GM12801 (cell line): ENCODE data around the gene NTM.

ENCODE experiments used
- TF ChIP-seq, protein P1 (sequence below): IDR thresholded peaks from one replicate; pipeline ENCODE4 v1.5.1; 2011; ENCODE audit warnings: control low read depth; ENCODE audit not compliant: insufficient read length; ENCODE audit errors: extremely low read depth

The NTM gene

GRCh38 chr11:132231656-132232347, 861.4 kb downstream of the NTM start:
- TF ChIP-seq, protein P1, sequence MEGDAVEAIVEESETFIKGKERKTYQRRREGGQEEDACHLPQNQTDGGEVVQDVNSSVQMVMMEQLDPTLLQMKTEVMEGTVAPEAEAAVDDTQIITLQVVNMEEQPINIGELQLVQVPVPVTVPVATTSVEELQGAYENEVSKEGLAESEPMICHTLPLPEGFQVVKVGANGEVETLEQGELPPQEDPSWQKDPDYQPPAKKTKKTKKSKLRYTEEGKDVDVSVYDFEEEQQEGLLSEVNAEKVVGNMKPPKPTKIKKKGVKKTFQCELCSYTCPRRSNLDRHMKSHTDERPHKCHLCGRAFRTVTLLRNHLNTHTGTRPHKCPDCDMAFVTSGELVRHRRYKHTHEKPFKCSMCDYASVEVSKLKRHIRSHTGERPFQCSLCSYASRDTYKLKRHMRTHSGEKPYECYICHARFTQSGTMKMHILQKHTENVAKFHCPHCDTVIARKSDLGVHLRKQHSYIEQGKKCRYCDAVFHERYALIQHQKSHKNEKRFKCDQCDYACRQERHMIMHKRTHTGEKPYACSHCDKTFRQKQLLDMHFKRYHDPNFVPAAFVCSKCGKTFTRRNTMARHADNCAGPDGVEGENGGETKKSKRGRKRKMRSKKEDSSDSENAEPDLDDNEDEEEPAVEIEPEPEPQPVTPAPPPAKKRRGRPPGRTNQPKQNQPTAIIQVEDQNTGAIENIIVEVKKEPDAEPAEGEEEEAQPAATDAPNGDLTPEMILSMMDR: no peak

GRCh38 chr11:132234878-132235277, 864.5 kb downstream of the NTM start:
- TF ChIP-seq, protein P1: no peak

GRCh38 chr11:132237781-132238180, 867.4 kb downstream of the NTM start:
- TF ChIP-seq, protein P1: no peak

- TF ChIP-seq, protein P1: no peak
Measured at GRCh38 chr11:132238331-132238866, 868.0 kb downstream of the NTM start.

DNA sequence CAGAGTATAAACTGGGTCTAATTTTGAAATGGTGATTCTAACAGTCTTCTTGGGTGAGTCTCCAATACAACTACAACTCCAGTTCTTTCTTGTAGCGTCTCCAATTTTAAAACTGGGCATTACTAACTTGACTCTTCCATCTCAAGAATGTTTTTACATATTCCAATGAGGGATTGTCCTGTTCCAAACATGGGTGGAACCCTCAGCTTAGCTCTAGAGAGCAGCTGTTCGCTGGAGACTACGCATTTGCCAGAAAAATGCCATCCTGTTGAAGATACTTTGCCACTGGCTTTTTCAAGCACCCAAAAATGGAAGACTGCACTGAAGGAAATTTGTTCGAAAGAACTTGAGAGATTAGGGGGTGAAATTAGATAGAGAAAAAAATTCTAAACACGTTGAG, 870.0 kb downstream of the NTM start:
- TF ChIP-seq, protein P1: no peak

DNA sequence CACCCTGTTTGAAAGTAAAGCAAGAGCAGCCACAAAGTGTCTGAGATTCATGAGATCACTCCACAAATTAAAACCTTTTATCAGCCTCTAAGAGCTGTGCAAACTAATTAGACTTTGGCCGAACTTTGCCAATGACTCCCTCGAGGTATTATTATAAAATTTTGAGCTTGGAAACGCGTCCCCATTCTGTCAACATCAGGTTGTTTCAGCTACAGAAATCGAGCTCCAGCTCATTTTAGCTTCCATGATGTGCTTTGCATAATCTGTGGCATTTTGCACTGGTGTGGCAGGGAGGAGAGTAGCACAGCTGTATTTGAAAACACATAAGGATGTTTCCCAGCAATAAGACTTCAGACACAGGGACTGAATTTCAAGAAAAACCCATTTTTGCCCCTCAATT, 872.2 kb downstream of the NTM start:
- TF ChIP-seq, protein P1: no peak

DNA sequence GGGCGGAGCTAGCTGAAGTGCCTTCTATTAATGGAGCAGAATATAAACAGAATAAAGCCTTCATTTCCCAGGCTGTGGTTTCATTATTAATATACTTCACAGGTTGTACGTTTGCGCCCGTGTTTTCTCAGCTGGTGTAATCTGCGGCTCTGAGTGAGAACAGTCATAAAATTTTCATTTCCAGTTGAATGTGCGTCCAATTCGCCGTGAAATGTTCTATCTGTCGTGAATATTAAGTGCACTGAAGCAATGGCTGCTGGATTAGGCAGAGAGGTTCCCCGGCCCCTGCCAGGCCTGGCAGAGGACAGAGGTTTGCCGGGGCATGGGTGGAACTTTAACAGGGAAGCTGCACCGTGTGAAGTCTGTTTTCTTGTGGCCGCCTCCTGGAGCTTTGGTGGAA, 874.4 kb downstream of the NTM start:
- TF ChIP-seq, protein P1: no peak
